ENCODE measurements around the gene TBC1D22A.

GRCh38 chr22:46797355-46797754 lies 34.9 kb downstream of the TBC1D22A start:
- peak; percentile 40; the same call in 1 of the 2 replicates for TF ChIP-seq CTCF (conservative IDR thresholded peaks at IDR 0.05; ENCODE audit: low read depth, low read length)
- no peak for TF ChIP-seq EZH2 (IDR thresholded peaks at IDR 0.05; ENCODE audit: low read length, unreplicated experiment)

All from PC-3 (cell line).